ENCODE measurements around the gene THRSP. TPM values are rescaled to one million over a fixed set of nuclear protein-coding genes. Genes with fewer than 3 reads are reported as not detected.

THRSP gene
- total RNA-seq, 4 donors from 2014 or later: not detected

- no peak for DNase-seq
- 95 to 100% methylated on average over 2 to 8 of the region's 8 CpGs for WGBS, 2 donors (ENCODE audit: low coverage in 1 of 2)
- Histone ChIP-seq H3K27ac (no peak overlapping the region), H3K27me3 (no peaks in the 10 kb centered on the region), H3K9me3 (no peaks in the 10 kb centered on the region), H3K36me3 (no peaks in the 10 kb centered on the region), H3K4me1 (no peaks in the 10 kb centered on the region), H3K4me3 (no peak overlapping the region)
- intact Hi-C loops (cut with DNase I; ENCODE audit: low total_unique reads) (no loop called here), in situ Hi-C loops (cut with MboI; ENCODE audit: low pct_ligation_motif_present in 1 of 4, low pct_unique_long_range_greater_than_20kb in 1 of 4, low sequenced_read_pairs in 3 of 4) (no loop called here)
- TF ChIP-seq EP300 (IDR thresholded peaks at IDR 0.05; ENCODE audit: low read depth) (no peak), CTCF (IDR thresholded peaks at IDR 0.05) (no peak), POLR2AphosphoS5 (IDR thresholded peaks at IDR 0.05) (no peak), POLR2A (IDR thresholded peaks at IDR 0.05) (no peak)
Observed at GRCh38 chr11:78060533-78060932, 3.1 kb upstream of the THRSP start.

- TF ChIP-seq EP300 (IDR thresholded peaks at IDR 0.05; ENCODE audit: low read depth) (no peak), POLR2A (IDR thresholded peaks at IDR 0.05) (no peak), POLR2AphosphoS5 (IDR thresholded peaks at IDR 0.05) (no peak), CTCF (IDR thresholded peaks at IDR 0.05) (no peak)
- in situ Hi-C loops (cut with MboI; ENCODE audit: low pct_ligation_motif_present in 1 of 4, low pct_unique_long_range_greater_than_20kb in 1 of 4, low sequenced_read_pairs in 3 of 4) (no loop called here), intact Hi-C loops (cut with DNase I; ENCODE audit: low total_unique reads) (no loop called here)
- 74 to 75% methylated on average over 1 to 4 of the region's 4 CpGs for WGBS, 2 donors (ENCODE audit: low coverage in 1 of 2)
- Histone ChIP-seq H3K27ac (no peak overlapping the region), H3K4me3 (no peak overlapping the region), H3K9me3 (no peaks in the 10 kb centered on the region), H3K27me3 (no peaks in the 10 kb centered on the region), H3K36me3 (no peaks in the 10 kb centered on the region), H3K4me1 (no peaks in the 10 kb centered on the region)
- no peak for DNase-seq
Observed at GRCh38 chr11:78061088-78061920, 2.4 kb upstream of the THRSP start.

- intact Hi-C loops (cut with DNase I; ENCODE audit: low total_unique reads) (no loop called here), in situ Hi-C loops (cut with MboI; ENCODE audit: low pct_ligation_motif_present in 1 of 4, low pct_unique_long_range_greater_than_20kb in 1 of 4, low sequenced_read_pairs in 3 of 4) (no loop called here)
- no peaks in the 10 kb centered on the region for H3K4me1 ChIP-seq
- H3K4me3 ChIP-seq: no peak overlapping the region
- TF ChIP-seq POLR2AphosphoS5 (IDR thresholded peaks at IDR 0.05): no peak
- TF ChIP-seq POLR2A (IDR thresholded peaks at IDR 0.05): no peak
- TF ChIP-seq CTCF (IDR thresholded peaks at IDR 0.05): no peak
- no peak for TF ChIP-seq EP300 (IDR thresholded peaks at IDR 0.05; ENCODE audit: low read depth)
- DNase-seq: no peak
- H3K27me3 ChIP-seq: no peaks in the 10 kb centered on the region
- 85 to 100% methylated on average over 1 to 4 of the region's 4 CpGs for WGBS, 2 donors (ENCODE audit: low coverage in 1 of 2)
- H3K9me3 ChIP-seq: no peaks in the 10 kb centered on the region
- H3K36me3 ChIP-seq: no peaks in the 10 kb centered on the region
- no peak overlapping the region for H3K27ac ChIP-seq
Observed at GRCh38 chr11:78061921-78062311, 1.7 kb upstream of the THRSP start.

- no peaks in the 10 kb centered on the region for H3K9me3 ChIP-seq
- intact Hi-C loops (cut with DNase I; ENCODE audit: low total_unique reads): no loop called here
- no peaks in the 10 kb centered on the region for H3K36me3 ChIP-seq
- no peaks in the 10 kb centered on the region for H3K4me1 ChIP-seq
- no peak overlapping the region for H3K4me3 ChIP-seq
- in situ Hi-C loops (cut with MboI; ENCODE audit: low pct_ligation_motif_present in 1 of 4, low pct_unique_long_range_greater_than_20kb in 1 of 4, low sequenced_read_pairs in 3 of 4): no loop called here
- WGBS, 2 donors (ENCODE audit: low coverage in 1 of 2): 50 to 61% methylated on average over 2 of the region's 2 CpGs
- TF ChIP-seq POLR2A (IDR thresholded peaks at IDR 0.05) (no peak), POLR2AphosphoS5 (IDR thresholded peaks at IDR 0.05) (no peak), CTCF (IDR thresholded peaks at IDR 0.05) (no peak), EP300 (IDR thresholded peaks at IDR 0.05; ENCODE audit: low read depth) (no peak)
- DNase-seq: no peak
- no peak overlapping the region for H3K27ac ChIP-seq
- H3K27me3 ChIP-seq: no peaks in the 10 kb centered on the region
Observed at GRCh38 chr11:78062671-78063070, 990 bp upstream of the THRSP start.
